Neutrophil (primary cell): Measurements from ENCODE around the gene USH2A.

Source experiments
- H3K27ac ChIP-seq: fragments of 200-600 bp; sonication (generic); 2 replicates; pipeline ENCODE4 v1.5.1; 2016; ENCODE audit warnings: mild to moderate bottlenecking, moderate library complexity
- H3K27me3 ChIP-seq: fragments of 200-600 bp; sonication (generic); 2 replicates; pipeline ENCODE4 v1.6.0; 2016; ENCODE audit warnings: mild to moderate bottlenecking
- H3K36me3 ChIP-seq: fragments of 200-600 bp; sonication (generic); 2 replicates; pipeline ENCODE4 v1.5.1; 2017
- H3K4me1 ChIP-seq, 2 experiments: fragments of 200-600 bp in 1 of 2; sonication (generic) in 1 of 2; 1 replicate in 1 of 2; 2 replicates in 1 of 2; pipeline versions ENCODE4 v1.5.1 to v1.6.1; 2013 to 2016; ENCODE audit warnings: low read depth in 1 of 2, low read length in 1 of 2, mild to moderate bottlenecking in 1 of 2, moderate library complexity in 1 of 2; ENCODE audit not compliant: control insufficient read depth in 1 of 2, insufficient read depth in 1 of 2
- H3K4me3 ChIP-seq, 2 experiments: fragments of 200-600 bp in 1 of 2; sonication (generic) in 1 of 2; 1 replicate in 1 of 2; 2 replicates in 1 of 2; pipeline ENCODE4 v1.5.1; 2013 to 2016; ENCODE audit warnings: low read depth in 1 of 2, low read length in 1 of 2, mild to moderate bottlenecking in 1 of 2, moderate library complexity in 1 of 2
- H3K9me3 ChIP-seq: fragments of 200-600 bp; sonication (generic); 2 replicates; pipeline ENCODE4 v1.5.1; 2016
- TF ChIP-seq, protein P1 (sequence below): fragments of 200-600 bp; sonication (generic); IDR thresholded peaks from 2 replicates; pipeline ENCODE4 v1.5.1; 2016; ENCODE audit warnings: antibody characterized with exemption

The USH2A gene

GRCh38 chr1:215669806-215670491, 753.3 kb downstream of the USH2A start:
- H3K27me3 ChIP-seq: no peaks in the 10 kb centered on the region
- H3K36me3 ChIP-seq: no peaks in the 10 kb centered on the region
- TF ChIP-seq, protein P1, sequence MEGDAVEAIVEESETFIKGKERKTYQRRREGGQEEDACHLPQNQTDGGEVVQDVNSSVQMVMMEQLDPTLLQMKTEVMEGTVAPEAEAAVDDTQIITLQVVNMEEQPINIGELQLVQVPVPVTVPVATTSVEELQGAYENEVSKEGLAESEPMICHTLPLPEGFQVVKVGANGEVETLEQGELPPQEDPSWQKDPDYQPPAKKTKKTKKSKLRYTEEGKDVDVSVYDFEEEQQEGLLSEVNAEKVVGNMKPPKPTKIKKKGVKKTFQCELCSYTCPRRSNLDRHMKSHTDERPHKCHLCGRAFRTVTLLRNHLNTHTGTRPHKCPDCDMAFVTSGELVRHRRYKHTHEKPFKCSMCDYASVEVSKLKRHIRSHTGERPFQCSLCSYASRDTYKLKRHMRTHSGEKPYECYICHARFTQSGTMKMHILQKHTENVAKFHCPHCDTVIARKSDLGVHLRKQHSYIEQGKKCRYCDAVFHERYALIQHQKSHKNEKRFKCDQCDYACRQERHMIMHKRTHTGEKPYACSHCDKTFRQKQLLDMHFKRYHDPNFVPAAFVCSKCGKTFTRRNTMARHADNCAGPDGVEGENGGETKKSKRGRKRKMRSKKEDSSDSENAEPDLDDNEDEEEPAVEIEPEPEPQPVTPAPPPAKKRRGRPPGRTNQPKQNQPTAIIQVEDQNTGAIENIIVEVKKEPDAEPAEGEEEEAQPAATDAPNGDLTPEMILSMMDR: no peak
- H3K4me3 ChIP-seq: no peak overlapping the region
- H3K9me3 ChIP-seq: no peaks in the 10 kb centered on the region
- no peaks in the 10 kb centered on the region for H3K4me1 ChIP-seq
- H3K27ac ChIP-seq: no peak overlapping the region

GRCh38 chr1:215667761-215668160, 755.5 kb downstream of the USH2A start:
- H3K27me3 ChIP-seq: no peaks in the 10 kb centered on the region
- H3K4me1 ChIP-seq: no peaks in the 10 kb centered on the region
- TF ChIP-seq, protein P1: no peak
- no peak overlapping the region for H3K27ac ChIP-seq
- H3K4me3 ChIP-seq: no peak overlapping the region
- H3K9me3 ChIP-seq: no peaks in the 10 kb centered on the region
- no peaks in the 10 kb centered on the region for H3K36me3 ChIP-seq

DNA sequence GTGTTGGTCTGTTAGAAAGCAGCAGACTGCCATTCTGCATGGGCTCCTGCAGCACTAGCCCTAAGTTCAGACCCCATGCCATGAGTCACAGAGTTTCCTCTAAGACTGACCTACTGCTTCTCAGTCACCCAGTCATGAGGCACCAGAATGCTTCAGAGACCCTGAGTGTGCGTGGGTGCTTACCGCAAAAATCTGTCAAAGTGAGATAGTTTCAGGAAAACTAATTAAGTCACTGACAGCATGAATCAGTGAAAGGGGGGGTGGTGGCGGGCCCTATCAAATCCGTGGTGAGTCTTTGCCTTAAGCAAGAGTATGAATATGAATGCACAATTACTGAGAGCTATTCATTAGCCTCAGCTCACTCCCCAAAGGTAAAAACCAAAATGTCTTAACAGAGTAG, 758.0 kb downstream of the USH2A start:
- H3K4me3 ChIP-seq: no peak overlapping the region
- H3K27me3 ChIP-seq: no peaks in the 10 kb centered on the region
- TF ChIP-seq, protein P1: no peak
- H3K4me1 ChIP-seq: no peaks in the 10 kb centered on the region
- H3K27ac ChIP-seq: no peak overlapping the region
- H3K36me3 ChIP-seq: no peaks in the 10 kb centered on the region
- no peaks in the 10 kb centered on the region for H3K9me3 ChIP-seq

- H3K4me1 ChIP-seq: no peaks in the 10 kb centered on the region
- H3K36me3 ChIP-seq: no peaks in the 10 kb centered on the region
- no peak overlapping the region for H3K27ac ChIP-seq
- H3K4me3 ChIP-seq: no peak overlapping the region
- H3K9me3 ChIP-seq: no peaks in the 10 kb centered on the region
- no peaks in the 10 kb centered on the region for H3K27me3 ChIP-seq
- TF ChIP-seq, protein P1: no peak
Observed at GRCh38 chr1:215661033-215661432, 762.2 kb downstream of the USH2A start.

- TF ChIP-seq, protein P1: no peak
- H3K4me3 ChIP-seq: no peak overlapping the region
- H3K36me3 ChIP-seq: no peaks in the 10 kb centered on the region
- no peak overlapping the region for H3K27ac ChIP-seq
- no peaks in the 10 kb centered on the region for H3K27me3 ChIP-seq
- no peaks in the 10 kb centered on the region for H3K4me1 ChIP-seq
- H3K9me3 ChIP-seq: no peaks in the 10 kb centered on the region
Observed at GRCh38 chr1:215660259-215660658, 763.0 kb downstream of the USH2A start.
